Measurements from ENCODE around the gene TMEM115.

TMEM115 gene

DNA sequence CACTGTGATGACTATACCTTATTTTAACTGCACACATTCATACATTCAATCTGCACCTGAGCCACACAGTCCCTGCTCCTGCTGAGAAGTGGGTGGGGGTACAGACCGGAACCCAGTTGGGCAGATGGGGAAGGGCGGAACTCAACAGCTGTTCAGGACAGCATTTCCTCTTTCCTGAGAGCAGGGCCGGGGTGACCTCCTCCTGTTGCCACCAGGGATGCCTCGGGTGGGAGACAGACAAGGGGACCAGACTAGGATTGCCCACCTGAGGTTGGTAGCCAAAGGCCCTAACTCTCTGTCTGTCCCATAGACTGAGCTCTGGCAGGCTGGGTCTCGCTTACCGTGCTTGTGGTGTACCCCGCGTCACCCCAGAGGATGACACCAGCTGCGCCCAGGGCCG lies 40.7 kb downstream of the TMEM115 start:
- Histone ChIP-seq H3K4me1 (ENCODE audit: control insufficient read depth, insufficient read depth, low read length) (peaks cover 7% of the 10 kb centered on the region; the same call in 1 of the 2 replicates), H3K36me3 (ENCODE audit: control insufficient read depth in 2 of 2, insufficient read depth in 1 of 2, low read length in 2 of 2) (peaks cover 0 to 41% of the 10 kb centered on the region in 2 experiments; a peak in 1 of 3 replicates), H3K27ac (ENCODE audit: extremely low read depth, low read depth, low read length) (no peak overlapping the region), H3K9me3 (ENCODE audit: control insufficient read depth, insufficient read depth, low read depth, low read length) (no peaks in the 10 kb centered on the region), H3K4me3 (ENCODE audit: low read depth, low read length) (no peak overlapping the region)
- POLR2A ChIA-PET: interaction anchor here (2.7 to 3.6 kb wide), 2 partner anchors 18 to 27 kb away, joined by 12 read pairs; partner anchors contain the start of gene IFRD2
- CTCF ChIA-PET: interaction anchor here (0.6 to 1.2 kb wide), 2 partner anchors 44 to 779 kb away, joined by 3 read pairs; no protein-coding TSS in a partner anchor
- TF ChIP-seq OVOL3 (tag by site-specific recombination; IDR thresholded peaks at IDR 0.05): no peak
- TF ChIP-seq, protein P1, sequence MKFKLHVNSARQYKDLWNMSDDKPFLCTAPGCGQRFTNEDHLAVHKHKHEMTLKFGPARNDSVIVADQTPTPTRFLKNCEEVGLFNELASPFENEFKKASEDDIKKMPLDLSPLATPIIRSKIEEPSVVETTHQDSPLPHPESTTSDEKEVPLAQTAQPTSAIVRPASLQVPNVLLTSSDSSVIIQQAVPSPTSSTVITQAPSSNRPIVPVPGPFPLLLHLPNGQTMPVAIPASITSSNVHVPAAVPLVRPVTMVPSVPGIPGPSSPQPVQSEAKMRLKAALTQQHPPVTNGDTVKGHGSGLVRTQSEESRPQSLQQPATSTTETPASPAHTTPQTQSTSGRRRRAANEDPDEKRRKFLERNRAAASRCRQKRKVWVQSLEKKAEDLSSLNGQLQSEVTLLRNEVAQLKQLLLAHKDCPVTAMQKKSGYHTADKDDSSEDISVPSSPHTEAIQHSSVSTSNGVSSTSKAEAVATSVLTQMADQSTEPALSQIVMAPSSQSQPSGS (tag by site-specific recombination; IDR thresholded peaks at IDR 0.05; ENCODE audit: low read depth): no peak
- no peak for TF ChIP-seq YY2 (tag by site-specific recombination; IDR thresholded peaks at IDR 0.05)
- TF ChIP-seq ZBTB17 (tag by site-specific recombination; IDR thresholded peaks at IDR 0.05): no peak
- no peak for TF ChIP-seq ZNF707 (tag by site-specific recombination; IDR thresholded peaks at IDR 0.05)
- no peak for TF ChIP-seq BCL11B (tag by site-specific recombination; IDR thresholded peaks at IDR 0.05; ENCODE audit: low read depth)
- no peak for TF ChIP-seq ZSCAN30 (tag by site-specific recombination; IDR thresholded peaks at IDR 0.05)
- TF ChIP-seq ZNF521 (tag by site-specific recombination; IDR thresholded peaks at IDR 0.05): no peak
- TF ChIP-seq EGR2 (tag by site-specific recombination; IDR thresholded peaks at IDR 0.05; ENCODE audit: low read depth): no peak
- no peak for TF ChIP-seq OSR2 (tag by site-specific recombination; IDR thresholded peaks at IDR 0.05)
- no peak for TF ChIP-seq ZNF311 (tag by site-specific recombination; IDR thresholded peaks at IDR 0.05; ENCODE audit: borderline replicate concordance)
- no peak for TF ChIP-seq ZNF391 (tag by site-specific recombination; IDR thresholded peaks at IDR 0.05; ENCODE audit: borderline replicate concordance, low read depth)
- TF ChIP-seq ZNF830 (tag by site-specific recombination; IDR thresholded peaks at IDR 0.05; ENCODE audit: low read depth): no peak
- TF ChIP-seq ZNF335 (tag by site-specific recombination; conservative IDR thresholded peaks at IDR 0.05): no peak
- no peak for TF ChIP-seq MYNN (tag by site-specific recombination; IDR thresholded peaks at IDR 0.05; ENCODE audit: borderline replicate concordance)
- TF ChIP-seq, protein P2, sequence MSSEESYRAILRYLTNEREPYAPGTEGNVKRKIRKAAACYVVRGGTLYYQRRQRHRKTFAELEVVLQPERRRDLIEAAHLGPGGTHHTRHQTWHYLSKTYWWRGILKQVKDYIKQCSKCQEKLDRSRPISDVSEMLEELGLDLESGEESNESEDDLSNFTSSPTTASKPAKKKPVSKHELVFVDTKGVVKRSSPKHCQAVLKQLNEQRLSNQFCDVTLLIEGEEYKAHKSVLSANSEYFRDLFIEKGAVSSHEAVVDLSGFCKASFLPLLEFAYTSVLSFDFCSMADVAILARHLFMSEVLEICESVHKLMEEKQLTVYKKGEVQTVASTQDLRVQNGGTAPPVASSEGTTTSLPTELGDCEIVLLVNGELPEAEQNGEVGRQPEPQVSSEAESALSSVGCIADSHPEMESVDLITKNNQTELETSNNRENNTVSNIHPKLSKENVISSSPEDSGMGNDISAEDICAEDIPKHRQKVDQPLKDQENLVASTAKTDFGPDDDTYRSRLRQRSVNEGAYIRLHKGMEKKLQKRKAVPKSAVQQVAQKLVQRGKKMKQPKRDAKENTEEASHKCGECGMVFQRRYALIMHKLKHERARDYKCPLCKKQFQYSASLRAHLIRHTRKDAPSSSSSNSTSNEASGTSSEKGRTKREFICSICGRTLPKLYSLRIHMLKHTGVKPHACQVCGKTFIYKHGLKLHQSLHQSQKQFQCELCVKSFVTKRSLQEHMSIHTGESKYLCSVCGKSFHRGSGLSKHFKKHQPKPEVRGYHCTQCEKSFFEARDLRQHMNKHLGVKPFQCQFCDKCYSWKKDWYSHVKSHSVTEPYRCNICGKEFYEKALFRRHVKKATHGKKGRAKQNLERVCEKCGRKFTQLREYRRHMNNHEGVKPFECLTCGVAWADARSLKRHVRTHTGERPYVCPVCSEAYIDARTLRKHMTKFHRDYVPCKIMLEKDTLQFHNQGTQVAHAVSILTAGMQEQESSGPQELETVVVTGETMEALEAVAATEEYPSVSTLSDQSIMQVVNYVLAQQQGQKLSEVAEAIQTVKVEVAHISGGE (tag by site-specific recombination; conservative IDR thresholded peaks at IDR 0.05; ENCODE audit: low read depth): no peak
- no peak for TF ChIP-seq ZNF223 (tag by site-specific recombination; IDR thresholded peaks at IDR 0.05)
- TF ChIP-seq, protein P3, sequence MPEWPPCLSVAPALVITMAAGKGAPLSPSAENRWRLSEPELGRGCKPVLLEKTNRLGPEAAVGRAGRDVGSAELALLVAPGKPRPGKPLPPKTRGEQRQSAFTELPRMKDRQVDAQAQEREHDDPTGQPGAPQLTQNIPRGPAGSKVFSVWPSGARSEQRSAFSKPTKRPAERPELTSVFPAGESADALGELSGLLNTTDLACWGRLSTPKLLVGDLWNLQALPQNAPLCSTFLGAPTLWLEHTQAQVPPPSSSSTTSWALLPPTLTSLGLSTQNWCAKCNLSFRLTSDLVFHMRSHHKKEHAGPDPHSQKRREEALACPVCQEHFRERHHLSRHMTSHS (tag by site-specific recombination; IDR thresholded peaks at IDR 0.05): no peak

DNA sequence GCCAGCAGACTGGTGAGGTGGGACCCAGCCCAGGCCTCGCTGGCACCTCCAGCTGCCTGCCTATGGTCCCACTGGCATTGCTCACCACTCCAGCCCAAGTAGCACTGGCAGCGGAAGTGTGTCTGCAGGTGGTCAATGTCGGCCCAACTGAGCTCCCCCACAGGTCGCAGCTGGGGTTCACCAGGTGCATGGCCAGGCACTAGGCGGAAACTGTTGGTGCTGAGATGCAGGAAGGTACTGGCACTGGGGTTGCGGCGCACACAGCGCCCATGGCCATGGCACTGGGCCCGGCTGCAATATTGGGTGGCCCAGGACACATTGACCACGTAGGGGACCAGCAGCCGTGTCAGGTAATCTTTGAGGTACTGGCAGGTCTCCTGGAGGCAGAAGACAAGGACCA lies 41.2 kb downstream of the TMEM115 start:
- peaks cover 7% of the 10 kb centered on the region; the same call in 1 of the 2 replicates for H3K4me1 ChIP-seq (ENCODE audit: control insufficient read depth, insufficient read depth, low read length)
- TF ChIP-seq GLIS1 (tag by site-specific recombination; IDR thresholded peaks at IDR 0.05) (0 out of 2 replicates have a peak, but pooled peaks have one; percentile 5), ZNF510 (tag by site-specific recombination; IDR thresholded peaks at IDR 0.05; ENCODE audit: insufficient replicate concordance) (no peak)
- POLR2A ChIA-PET: interaction anchor here (1.6 to 3.6 kb wide), 4 partner anchors 10 to 26 kb away, joined by 8 to 12 read pairs (median 12); partner anchors contain the start of genes HYAL3, IFRD2, NAA80 and TUSC2

More for the DNA sequence above, 41.2 kb downstream of the TMEM115 start:
- no peak overlapping the region for H3K27ac ChIP-seq (ENCODE audit: extremely low read depth, low read depth, low read length)
- H3K9me3 ChIP-seq (ENCODE audit: control insufficient read depth, insufficient read depth, low read depth, low read length): no peaks in the 10 kb centered on the region
- peaks cover 0 to 38% of the 10 kb centered on the region in 2 experiments; a peak in 1 of 3 replicates for H3K36me3 ChIP-seq (ENCODE audit: control insufficient read depth in 2 of 2, insufficient read depth in 1 of 2, low read length in 2 of 2)
- no peak overlapping the region for H3K4me3 ChIP-seq (ENCODE audit: low read depth, low read length)
- CTCF ChIA-PET: interaction anchor here (0.6 to 1.2 kb wide), 2 partner anchors 27 to 44 kb away, joined by 3 read pairs; no protein-coding TSS in a partner anchor

All from HEK293 (cell line).